IMR-90 (cell line): ENCODE measurements around the gene CARD14. TPM values are rescaled to one million over a fixed set of nuclear protein-coding genes. Genes with fewer than 3 reads are reported as not detected.

Experiments
- ATAC-seq: fragments of 200-7000 bp; cut with Tn5 transposase; 2 replicates; pipeline ENCODE4 v1.9.1; 2020; ENCODE audit warnings: low read depth, mild to moderate bottlenecking, moderate library complexity
- BruUV-seq: library from RNA; stranded (reverse); fragments of 400-500 nt; replicated peaks from 2 replicates; lab custom pipeline; 2021; lab: Mats Ljungman, UMichigan
- CTCF ChIA-PET: fragments of 300-600 bp; formaldehyde crosslinking; extraction: SDS; loops from one replicate; lab custom pipeline; 2021; ENCODE audit warnings: antibody characterized with exemption; lab: Yijun Ruan, JAX
- POLR2A ChIA-PET: fragments of 300-600 bp; sonication (Branson Sonifier 250); formaldehyde crosslinking; loops from one replicate; lab custom pipeline; 2022; ENCODE audit warnings: antibody characterized with exemption; ENCODE audit not compliant: unreplicated experiment; lab: Charles Lee
- DNase-seq: peaks from one replicate; pipeline ENCODE4 v3.0.0; 2013
- H2AFZ ChIP-seq: replicated peaks from 2 replicates; pipeline ENCODE3; 2013; ENCODE audit warnings: low read length, mild to moderate bottlenecking; ENCODE audit not compliant: poor library complexity
- H2AK5ac ChIP-seq: 2 replicates; pipeline ENCODE4 v1.6.1; 2013; ENCODE audit warnings: low read depth, low read length, inconsistent platforms
- H2AK9ac ChIP-seq: replicated peaks from 2 replicates; pipeline ENCODE3; 2013; ENCODE audit warnings: mild to moderate bottlenecking, low read depth, low read length, moderate library complexity; ENCODE audit not compliant: poor library complexity
- H2BK120ac ChIP-seq: 2 replicates; pipeline ENCODE4 v1.6.1; 2013; ENCODE audit warnings: low read depth, low read length, inconsistent platforms
- H2BK15ac ChIP-seq: 3 replicates; pipeline ENCODE4 v1.6.1; 2013; ENCODE audit warnings: low read depth, low read length, inconsistent platforms
- H2BK20ac ChIP-seq: 2 replicates; pipeline ENCODE4 v1.6.1; 2013; ENCODE audit warnings: low read depth, mild to moderate bottlenecking, inconsistent platforms, low read length, moderate library complexity
- H2BK5ac ChIP-seq: 2 replicates; pipeline ENCODE4 v1.6.1; 2013; ENCODE audit warnings: mild to moderate bottlenecking, low read depth, low read length, inconsistent platforms; ENCODE audit not compliant: poor library complexity, severe bottlenecking
- H3K14ac ChIP-seq: replicated peaks from 2 replicates; pipeline ENCODE4 v1.6.1; 2013; ENCODE audit warnings: low read depth, low read length, inconsistent platforms
- H3K18ac ChIP-seq: 2 replicates; pipeline ENCODE4 v1.6.1; 2013; ENCODE audit warnings: low read depth, low read length, control low read depth
- H3K23ac ChIP-seq: 2 replicates; pipeline ENCODE4 v1.6.1; 2013; ENCODE audit warnings: low read depth, low read length, inconsistent platforms
- H3K27ac ChIP-seq: 2 replicates; pipeline ENCODE4 v1.5.1; 2013; ENCODE audit warnings: mild to moderate bottlenecking, control low read depth, low read length; ENCODE audit not compliant: insufficient read depth
- H3K27me3 ChIP-seq: 2 replicates; pipeline ENCODE4 v1.6.1; 2013; ENCODE audit warnings: low read length; ENCODE audit not compliant: control insufficient read depth, insufficient read depth
- H3K36me3 ChIP-seq: 2 replicates; pipeline ENCODE4 v1.6.1; 2013; ENCODE audit warnings: low read length, mixed read lengths; ENCODE audit not compliant: control insufficient read depth, insufficient read depth
- H3K4ac ChIP-seq: 2 replicates; pipeline ENCODE4 v1.6.1; 2013; ENCODE audit warnings: low read depth, low read length, inconsistent platforms
- H3K4me1 ChIP-seq: 2 replicates; pipeline ENCODE4 v1.6.1; 2013; ENCODE audit warnings: low read length, mixed read lengths; ENCODE audit not compliant: control insufficient read depth, insufficient read depth
- H3K4me2 ChIP-seq: 2 replicates; pipeline ENCODE4 v1.6.1; 2013; ENCODE audit warnings: low read depth, mild to moderate bottlenecking, control low read depth, low read length, moderate library complexity
- H3K4me3 ChIP-seq: 2 replicates; pipeline ENCODE4 v1.5.1; 2013; ENCODE audit warnings: low read depth, mild to moderate bottlenecking, control low read depth, low read length, moderate library complexity; ENCODE audit not compliant: insufficient read depth
- H3K56ac ChIP-seq: 2 replicates; pipeline ENCODE4 v1.6.1; 2013; ENCODE audit warnings: low read length, inconsistent platforms; ENCODE audit not compliant: insufficient read depth; ENCODE audit errors: extremely low read depth
- H3K79me1 ChIP-seq, 2 experiments: 2 replicates each; pipeline ENCODE4 v1.6.1; 2013; ENCODE audit warnings: low read length in 2 of 2, inconsistent platforms in 1 of 2, low read depth in 1 of 2
- H3K9ac ChIP-seq: 2 replicates; pipeline ENCODE4 v1.6.1; 2013; ENCODE audit warnings: low read depth, low read length, control low read depth
- H3K9me1 ChIP-seq: 2 replicates; pipeline ENCODE4 v1.6.1; 2013; ENCODE audit warnings: low read length, inconsistent platforms; ENCODE audit not compliant: insufficient read depth
- H3K9me3 ChIP-seq: 2 replicates; pipeline ENCODE4 v1.6.1; 2013; ENCODE audit warnings: low read length; ENCODE audit not compliant: control insufficient read depth, insufficient read depth
- H4K20me1 ChIP-seq: 2 replicates; pipeline ENCODE4 v1.6.1; 2013; ENCODE audit warnings: low read length, inconsistent platforms; ENCODE audit not compliant: insufficient read depth
- H4K5ac ChIP-seq: 2 replicates; pipeline ENCODE4 v1.6.1; 2013; ENCODE audit warnings: mild to moderate bottlenecking, low read depth, low read length, control low read depth
- H4K8ac ChIP-seq, 2 experiments: 2 replicates each; pipeline ENCODE4 v1.6.1; 2013; ENCODE audit warnings: low read depth in 2 of 2, low read length in 2 of 2, control low read depth in 1 of 2, inconsistent platforms in 1 of 2
- H4K91ac ChIP-seq: 2 replicates; pipeline ENCODE4 v1.6.1; 2013; ENCODE audit warnings: low read depth, low read length, inconsistent platforms; ENCODE audit not compliant: insufficient read depth
- BHLHE40 ChIP-seq: fragments of 150-350 bp; IDR thresholded peaks from 2 replicates; pipeline ENCODE4 v1.6.1; 2016; ENCODE audit warnings: mild to moderate bottlenecking, low read depth, low read length
- CEBPB ChIP-seq: IDR thresholded peaks from 2 replicates; pipeline ENCODE4 v1.6.1; 2012; ENCODE audit warnings: low read depth, low read length, improper control_type of control experiment
- CHD1 ChIP-seq: IDR thresholded peaks from 2 replicates; pipeline ENCODE4 v1.6.1; 2012; ENCODE audit warnings: low read depth, low read length, improper control_type of control experiment
- CTCF ChIP-seq: conservative IDR thresholded peaks from 2 replicates; pipeline ENCODE4 v1.5.1; 2012; ENCODE audit warnings: mild to moderate bottlenecking, low read depth, low read length, improper control_type of control experiment
- ELK1 ChIP-seq: fragments of 150-350 bp; IDR thresholded peaks from 2 replicates; pipeline ENCODE4 v1.6.1; 2016; ENCODE audit warnings: low read depth, mild to moderate bottlenecking, low read length, moderate library complexity, borderline replicate concordance
- FOS ChIP-seq: fragments of 150-350 bp; IDR thresholded peaks from 2 replicates; pipeline ENCODE4 v1.6.1; 2016; ENCODE audit warnings: low read depth, low read length
- MAFK ChIP-seq: IDR thresholded peaks from 2 replicates; pipeline ENCODE4 v1.6.1; 2012; ENCODE audit warnings: low read depth, low read length, improper control_type of control experiment
- MAZ ChIP-seq: IDR thresholded peaks from 2 replicates; pipeline ENCODE4 v1.6.1; 2012; ENCODE audit warnings: low read depth, mild to moderate bottlenecking, low read length, improper control_type of control experiment, moderate library complexity, borderline replicate concordance
- NFE2L2 ChIP-seq: fragments of 150-350 bp; IDR thresholded peaks from 2 replicates; pipeline ENCODE4 v1.6.1; 2016; ENCODE audit warnings: low read depth, mild to moderate bottlenecking, low read length
- RAD21 ChIP-seq: IDR thresholded peaks from 2 replicates; pipeline ENCODE4 v1.6.1; 2012; ENCODE audit warnings: low read length, improper control_type of control experiment
- RCOR1 ChIP-seq: IDR thresholded peaks from 2 replicates; pipeline ENCODE4 v1.6.1; 2012; ENCODE audit warnings: mild to moderate bottlenecking, low read length, improper control_type of control experiment; ENCODE audit not compliant: insufficient replicate concordance
- SMC3 ChIP-seq: fragments of 150-350 bp; IDR thresholded peaks from 2 replicates; pipeline ENCODE4 v1.6.1; 2016; ENCODE audit warnings: low read depth, mild to moderate bottlenecking, antibody characterized with exemption, low read length, moderate library complexity
- USF2 ChIP-seq: fragments of 150-350 bp; IDR thresholded peaks from 2 replicates; pipeline ENCODE4 v1.6.1; 2017; ENCODE audit warnings: mild to moderate bottlenecking, antibody characterized with exemption, low read length, low read depth
- WGBS, 2 experiments: methylation state at CpG; one replicate each; pipeline versions ENCODE4 v1.1.5 to v1.1.7; 2013; ENCODE audit warnings: missing lambda C conversion rate in 2 of 2; ENCODE audit not compliant: insufficient read length in 1 of 2; ENCODE audit errors: extremely low coverage in 2 of 2; 5-methylcytosine and 5-hydroxymethylcytosine counted together
- dilution Hi-C: fragments of 300-500 bp; cut with HindIII; formaldehyde crosslinking; loops from one replicate; pipeline ENCODE4 v1.14.3; 2018; ENCODE audit warnings: low sequenced_read_pairs; ENCODE audit not compliant: unreplicated experiment
- in situ Hi-C: fragments of 300-500 bp; cut with MboI; formaldehyde crosslinking; loops from 3 replicates; pipeline ENCODE4 v1.14.3; 2019; ENCODE audit warnings: low sequenced_read_pairs, inconsistent platforms, mixed read lengths
- intact Hi-C: fragments of 100-400 bp; cut with micrococcal nuclease; formaldehyde crosslinking; loops from 2 replicates; pipeline ENCODE4 v1.10.0; 2022
- polyA plus RNA-seq, 3 experiments: library from polyadenylated mRNA; depleted of rRNA; stranded (reverse); fragments of >200 nt; gene quantifications; 2 replicates each; pipeline ENCODE4 v1.2.3, GENCODE V29; 2012; ENCODE audit warnings: low replicate concordance in 1 of 3
- total RNA-seq: library from RNA; depleted of rRNA; stranded (reverse); fragments of >200 nt; gene quantifications from 2 replicates; pipeline ENCODE4 v1.2.3, GENCODE V29; 2012

Gene CARD14
- total and polyA plus RNA-seq, 2 of the 4 experiments (the other 2 are of a cell fraction), result not detected

- Histone ChIP-seq H3K9me3 (no peaks in the 10 kb centered on the region), H2BK15ac (no peak overlapping the region), H2AK5ac (no peak overlapping the region), H4K91ac (no peak overlapping the region), H3K14ac (no peak overlapping the region), H3K4ac (no peak overlapping the region), H4K8ac (no peak overlapping the region), H3K79me1 (no peaks in the 10 kb centered on the region), H3K18ac (no peak overlapping the region), H3K23ac (no peak overlapping the region), H2AFZ (no peak overlapping the region), H4K5ac (no peak overlapping the region), H3K4me1 (peaks cover 6% of the 10 kb centered on the region), H3K4me2 (no peak overlapping the region), H3K9me1 (no peaks in the 10 kb centered on the region), H2BK120ac (no peak overlapping the region), H2BK20ac (no peak overlapping the region), H3K56ac (no peak overlapping the region), H2AK9ac (no peak overlapping the region), H3K36me3 (peaks cover 3% of the 10 kb centered on the region; the same call in 1 of the 2 replicates), H3K9ac (no peak overlapping the region), H3K27ac (no peak overlapping the region), H3K4me3 (no peak overlapping the region), H4K20me1 (no peaks in the 10 kb centered on the region), H3K27me3 (no peaks in the 10 kb centered on the region), H2BK5ac (no peak overlapping the region)
- BruUV-seq, result no TSS peak
- ATAC-seq (no peak), DNase-seq (no peak)
- CTCF ChIA-PET, result interaction anchor here (0.8 kb wide), 1 partner anchor 78 kb away, joined by 3 read pairs; no protein-coding TSS in a partner anchor
- in situ Hi-C loops (no loop called here), intact Hi-C loops (no loop called here), dilution Hi-C loops (no loop called here)
- TF ChIP-seq CEBPB (no peak), RAD21 (no peak), MAFK (no peak), USF2 (no peak), BHLHE40 (no peak), NFE2L2 (no peak), SMC3 (no peak), CTCF (no peak), MAZ (no peak), CHD1 (no peak), RCOR1 (no peak), ELK1 (no peak), FOS (no peak)
- POLR2A ChIA-PET, result no interaction called here
- WGBS, 2 experiments, result no CpG with 5 or more reads among the region's 6 CpGs
Observed at GRCh38 chr17:80122926-80123505, 46.8 kb upstream of the CARD14 start.
